Right lobe of liver (tissue), 4 donors: ENCODE measurements around the gene WDR5.
"Not testable (repeated sequence)": the region's sequence is repeated elsewhere in the genome, so short reads cannot be mapped to it uniquely, and the experiment has no call there.

Source experiments
- CTCF ChIP-seq, 4 donors: fragments of 200-600 bp in 3 of 4; fragments of 450-650 bp in 1 of 4; IDR thresholded peaks; one replicate each; pipeline versions ENCODE4 v1.5.1 to v1.8.0; 2016 to 2022; ENCODE audit warnings: antibody characterized with exemption in 4 of 4, mild to moderate bottlenecking in 2 of 4
- POLR2A ChIP-seq: fragments of 450-650 bp; IDR thresholded peaks from one replicate; pipeline ENCODE4 v1.6.1; 2017; ENCODE audit warnings: antibody characterized with exemption, mild to moderate bottlenecking
- donor health status: DM: no; HTN: no; CAD: no.
- donor health status: DM: no; HTN: no; CAD: no.
- donor health status: DM: no; HTN: yes; CAD: no.

GRCh38 chr9:134118972-134119371, 16.9 kb upstream of the WDR5 start:
- TF ChIP-seq CTCF (IDR thresholded peaks at IDR 0.05); POLR2A: not testable (repeated sequence)
